Measurements from ENCODE around the gene SMS.

DNA sequence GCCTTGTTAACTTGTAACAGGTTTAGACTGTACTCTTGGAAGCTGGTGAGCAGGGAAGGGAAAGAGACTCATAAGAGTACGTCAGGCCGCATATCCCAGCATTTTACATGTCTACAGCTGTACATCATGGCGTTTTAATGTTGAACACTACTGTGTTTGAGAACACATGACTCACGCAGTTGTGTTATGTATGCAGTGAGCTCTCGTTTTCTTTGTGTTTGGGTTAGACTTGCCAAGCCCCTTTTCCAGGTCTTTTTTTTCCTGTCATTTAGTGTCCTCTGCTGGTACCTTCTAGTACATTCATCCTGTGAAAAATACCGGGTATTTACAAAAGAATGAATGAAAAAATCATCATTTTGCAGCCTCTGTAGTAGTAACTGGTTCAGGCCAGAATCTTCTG lies 35.3 kb downstream of the SMS start:
- TF ChIP-seq, protein P1, sequence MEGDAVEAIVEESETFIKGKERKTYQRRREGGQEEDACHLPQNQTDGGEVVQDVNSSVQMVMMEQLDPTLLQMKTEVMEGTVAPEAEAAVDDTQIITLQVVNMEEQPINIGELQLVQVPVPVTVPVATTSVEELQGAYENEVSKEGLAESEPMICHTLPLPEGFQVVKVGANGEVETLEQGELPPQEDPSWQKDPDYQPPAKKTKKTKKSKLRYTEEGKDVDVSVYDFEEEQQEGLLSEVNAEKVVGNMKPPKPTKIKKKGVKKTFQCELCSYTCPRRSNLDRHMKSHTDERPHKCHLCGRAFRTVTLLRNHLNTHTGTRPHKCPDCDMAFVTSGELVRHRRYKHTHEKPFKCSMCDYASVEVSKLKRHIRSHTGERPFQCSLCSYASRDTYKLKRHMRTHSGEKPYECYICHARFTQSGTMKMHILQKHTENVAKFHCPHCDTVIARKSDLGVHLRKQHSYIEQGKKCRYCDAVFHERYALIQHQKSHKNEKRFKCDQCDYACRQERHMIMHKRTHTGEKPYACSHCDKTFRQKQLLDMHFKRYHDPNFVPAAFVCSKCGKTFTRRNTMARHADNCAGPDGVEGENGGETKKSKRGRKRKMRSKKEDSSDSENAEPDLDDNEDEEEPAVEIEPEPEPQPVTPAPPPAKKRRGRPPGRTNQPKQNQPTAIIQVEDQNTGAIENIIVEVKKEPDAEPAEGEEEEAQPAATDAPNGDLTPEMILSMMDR (IDR thresholded peaks at IDR 0.05; ENCODE audit: insufficient read depth, low read depth, low read length) = peak; percentile 38
- no peak for TF ChIP-seq EZH2 (IDR thresholded peaks at IDR 0.05; ENCODE audit: insufficient read depth, low read length)

All from astrocyte (in vitro differentiated cells and primary cell).